Measurements from ENCODE around the gene OGFR. TPM values are rescaled to one million over a fixed set of nuclear protein-coding genes. Genes with fewer than 3 reads are reported as not detected.

Gene OGFR
- total RNA-seq, 4 donors from 2014 or later = 32.1 to 54.1 (median 42.5) TPM

DNA sequence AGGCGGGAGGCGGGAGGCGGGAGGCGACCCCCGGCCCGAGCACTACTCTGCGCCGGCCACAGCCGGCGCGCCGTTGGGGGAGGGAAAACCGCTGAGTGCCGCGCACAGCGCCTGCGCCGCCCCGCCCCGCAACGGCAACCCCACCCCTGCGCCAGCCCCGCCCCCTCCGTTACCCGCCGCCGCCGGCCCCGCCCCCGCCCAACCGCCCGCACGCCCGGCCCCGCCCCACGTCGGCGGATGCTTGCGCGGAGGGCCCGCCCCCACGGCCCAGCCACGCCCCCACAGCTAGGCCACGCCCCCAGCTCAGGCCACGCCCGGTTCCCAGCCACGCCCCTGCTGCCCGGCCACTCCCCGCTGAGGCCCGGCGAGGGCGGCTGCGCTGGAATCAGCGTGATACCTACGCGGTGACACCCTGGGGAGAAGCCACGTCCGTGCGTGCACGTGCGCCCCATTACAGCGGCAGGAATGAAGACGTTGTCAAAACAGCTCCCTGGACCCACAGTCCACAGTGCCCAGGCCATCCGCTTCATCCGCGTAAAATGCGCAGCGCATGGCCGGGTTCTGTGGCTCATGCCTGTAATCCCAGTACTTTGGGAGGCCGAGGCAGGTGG is 57.2 kb downstream of the OGFR start, which contains the start of gene TCFL5:
Gene TCFL5, minus strand, starts transcription at position 97 of the 611 bp plus-strand sequence. CDS start 152 bp downstream, outside the sequence.
- H3K4me1 ChIP-seq = peaks cover 32% of the 10 kb centered on the region
- 30% methylated on average over 22 of the region's 70 CpGs for whole genome bisulfite sequencing
- peak; percentile 96 for DNase-seq (ENCODE audit: low spot score in 2 of 2)
- H3K27me3 ChIP-seq = no peaks in the 10 kb centered on the region
- peak within 1 kb of the TSS; percentile 51 for H3K4me3 ChIP-seq
- peaks cover 5% of the 10 kb centered on the region for H3K36me3 ChIP-seq
- TF ChIP-seq POLR2A (IDR thresholded peaks at IDR 0.05) = no peak
- TF ChIP-seq, protein P1, sequence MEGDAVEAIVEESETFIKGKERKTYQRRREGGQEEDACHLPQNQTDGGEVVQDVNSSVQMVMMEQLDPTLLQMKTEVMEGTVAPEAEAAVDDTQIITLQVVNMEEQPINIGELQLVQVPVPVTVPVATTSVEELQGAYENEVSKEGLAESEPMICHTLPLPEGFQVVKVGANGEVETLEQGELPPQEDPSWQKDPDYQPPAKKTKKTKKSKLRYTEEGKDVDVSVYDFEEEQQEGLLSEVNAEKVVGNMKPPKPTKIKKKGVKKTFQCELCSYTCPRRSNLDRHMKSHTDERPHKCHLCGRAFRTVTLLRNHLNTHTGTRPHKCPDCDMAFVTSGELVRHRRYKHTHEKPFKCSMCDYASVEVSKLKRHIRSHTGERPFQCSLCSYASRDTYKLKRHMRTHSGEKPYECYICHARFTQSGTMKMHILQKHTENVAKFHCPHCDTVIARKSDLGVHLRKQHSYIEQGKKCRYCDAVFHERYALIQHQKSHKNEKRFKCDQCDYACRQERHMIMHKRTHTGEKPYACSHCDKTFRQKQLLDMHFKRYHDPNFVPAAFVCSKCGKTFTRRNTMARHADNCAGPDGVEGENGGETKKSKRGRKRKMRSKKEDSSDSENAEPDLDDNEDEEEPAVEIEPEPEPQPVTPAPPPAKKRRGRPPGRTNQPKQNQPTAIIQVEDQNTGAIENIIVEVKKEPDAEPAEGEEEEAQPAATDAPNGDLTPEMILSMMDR (IDR thresholded peaks at IDR 0.05) = no peak
- no peak for TF ChIP-seq EP300 (IDR thresholded peaks at IDR 0.05)
- peak in 2 of 3 donors; percentile 78 to 79 for TF ChIP-seq POLR2AphosphoS5 (IDR thresholded peaks at IDR 0.05)
- H3K27ac ChIP-seq = no peak within 1 kb of the TSS
- H3K9me3 ChIP-seq = no peaks in the 10 kb centered on the region

Other genes starting within 250 kb of the OGFR start
- 10 to 100 TPM; 50.2 to 59.1 (median 52.7) TPM for gene SLCO4A1, start 162.3 kb upstream of the OGFR start, total RNA-seq
- gene NTSR1, start 96.0 kb upstream of the OGFR start, total RNA-seq = under 1 TPM in 2 of 4 donors, not detected in 2; 0.16 to 0.55 TPM
- 10 to 100 TPM in 3 of 4 donors, 1 to 10 TPM in 1; 10.0 to 13.3 (median 11.7) TPM for gene MRGBP, start 8.4 kb upstream of the OGFR start, total RNA-seq
- gene COL9A3, start 12.2 kb downstream of the OGFR start, total RNA-seq = 10 to 100 TPM in 1 of 4 donors, 1 to 10 TPM in 3; 6.1 to 11.3 (median 8.1) TPM
- 10 to 100 TPM in 2 of 4 donors, 1 to 10 TPM in 2; 9.0 to 20.3 (median 12.7) TPM for gene TCFL5, start 57.0 kb downstream of the OGFR start, total RNA-seq
- 100 to 1,000 TPM in 1 of 4 donors, 10 to 100 TPM in 3; 64.6 to 143 (median 79.2) TPM for gene DIDO1, start 121.7 kb downstream of the OGFR start, total RNA-seq
- 10 to 100 TPM; 30.4 to 57.0 (median 45.1) TPM for gene GID8, start 133.3 kb downstream of the OGFR start, total RNA-seq
- gene SLC17A9, start 147.9 kb downstream of the OGFR start, total RNA-seq = 1 to 10 TPM in 1 of 4 donors, under 1 TPM in 3; 0.10 to 2.1 (median 0.66) TPM
- not detected for gene BHLHE23, start 202.1 kb downstream of the OGFR start, total RNA-seq